Cardiac fibroblast (primary cell): ENCODE data around the gene CPAMD8.
A peak's percentile ranks its signal among the peaks of the same experiment; 100 is the strongest.

ENCODE experiments used
- DNase-seq, 2 donors: peaks; one replicate each; pipeline versions ENCODE4 v3.0.0 to v3.0.0-alpha.2; 2010; ENCODE audit warnings: low read depth in 2 of 2
- H3K4me3 ChIP-seq, 2 donors: replicated peaks in 1 of 2; 1 replicate in 1 of 2; 2 replicates in 1 of 2; pipeline ENCODE4 v1.5.1; 2011; ENCODE audit warnings: low read depth in 2 of 2, low read length in 2 of 2, mild to moderate bottlenecking in 2 of 2, moderate library complexity in 1 of 2
- CTCF ChIP-seq: IDR thresholded peaks from one replicate; pipeline ENCODE4 v1.5.1; 2011; ENCODE audit warnings: low read depth, mild to moderate bottlenecking, low read length, inconsistent platforms

The CPAMD8 gene

GRCh38 chr19:16898361-16899015 is 128.1 kb downstream of the CPAMD8 start:
- no peak for DNase-seq
- no peak for TF ChIP-seq CTCF
- H3K4me3 ChIP-seq, result no peak overlapping the region

GRCh38 chr19:16897856-16898161 is 128.8 kb downstream of the CPAMD8 start:
- TF ChIP-seq CTCF, result no peak
- peak overlapping the region in 1 of 2 donors; percentile 60 for H3K4me3 ChIP-seq
- DNase-seq, result peak in 1 of 2 donors; percentile 26

- peak overlapping the region; percentile 44 to 60 for H3K4me3 ChIP-seq
- no peak for TF ChIP-seq CTCF
- DNase-seq, result peak; percentile 93 to 98
Observed at GRCh38 chr19:16897029-16897855, 129.4 kb downstream of the CPAMD8 start.

GRCh38 chr19:16896146-16897028 is 130.2 kb downstream of the CPAMD8 start:
- TF ChIP-seq CTCF, result no peak
- no peak for DNase-seq
- peak overlapping the region; percentile 45 to 52 for H3K4me3 ChIP-seq

GRCh38 chr19:16895467-16896145 is 131.0 kb downstream of the CPAMD8 start:
- DNase-seq, result peak; percentile 8 to 23
- H3K4me3 ChIP-seq, result no peak overlapping the region
- no peak for TF ChIP-seq CTCF

GRCh38 chr19:16894080-16894479 is 132.5 kb downstream of the CPAMD8 start:
- no peak for TF ChIP-seq CTCF
- DNase-seq, result no peak
- no peak overlapping the region for H3K4me3 ChIP-seq
